Stimulated activated CD4-positive, alpha-beta T cell treated with anti-CD3 and anti-CD28 coated beads, Interleukin-4, amount 100 ng/mL, for 24 hours (primary cell): ENCODE data around the gene OR2B2.

ENCODE experiments used
- DNase-seq: peaks from one replicate; pipeline ENCODE4 v3.0.0-alpha.2; 2020

The OR2B2 gene

GRCh38 chr6:27866357-27867050, 45.7 kb downstream of the OR2B2 start:
- DNase-seq, result peak; percentile 31

GRCh38 chr6:27865850-27866356, 46.3 kb downstream of the OR2B2 start:
- DNase-seq, result peak; percentile 29

DNA sequence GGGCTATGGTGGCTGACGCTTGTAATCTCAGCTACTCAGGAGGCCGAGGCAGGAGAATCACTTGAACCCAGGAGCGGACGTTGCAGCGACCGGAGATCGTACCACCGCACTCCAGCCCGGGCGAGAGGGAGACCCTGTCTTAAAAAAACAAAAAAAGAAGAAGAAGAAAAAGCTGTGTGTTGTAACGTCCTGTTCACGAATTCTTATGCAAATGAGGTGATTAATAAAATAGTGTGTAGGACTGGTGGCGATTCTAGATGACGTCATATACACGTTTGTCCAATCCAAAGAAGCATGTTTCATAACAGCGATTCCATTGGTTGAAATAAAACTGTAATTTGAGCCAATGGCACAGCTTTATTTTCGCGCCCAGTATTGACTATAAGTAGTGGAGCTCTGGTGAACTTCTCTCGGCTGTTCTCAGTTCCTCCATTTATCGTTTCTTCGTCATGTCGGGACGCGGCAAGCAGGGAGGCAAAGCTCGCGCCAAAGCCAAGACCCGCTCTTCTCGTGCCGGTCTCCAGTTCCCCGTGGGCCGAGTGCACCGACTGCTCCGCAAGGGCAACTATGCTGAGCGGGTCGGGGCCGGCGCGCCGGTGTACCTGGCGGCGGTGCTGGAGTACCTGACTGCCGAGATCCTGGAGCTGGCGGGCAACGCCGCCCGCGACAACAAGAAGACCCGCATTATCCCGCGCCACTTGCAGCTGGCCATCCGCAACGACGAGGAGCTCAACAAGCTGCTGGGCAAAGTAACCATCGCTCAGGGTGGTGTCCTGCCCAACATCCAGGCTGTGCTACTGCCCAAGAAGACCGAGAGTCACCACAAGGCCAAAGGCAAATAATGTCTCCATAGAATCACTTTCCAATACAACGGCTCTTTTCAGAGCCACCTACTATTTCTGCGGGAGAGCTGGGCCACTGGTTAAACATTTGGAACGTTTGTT, 47.0 kb downstream of the OR2B2 start:
- peak; percentile 73 for DNase-seq

GRCh38 chr6:27863962-27864905, 48.0 kb downstream of the OR2B2 start:
- DNase-seq, result peak; percentile 19

DNA sequence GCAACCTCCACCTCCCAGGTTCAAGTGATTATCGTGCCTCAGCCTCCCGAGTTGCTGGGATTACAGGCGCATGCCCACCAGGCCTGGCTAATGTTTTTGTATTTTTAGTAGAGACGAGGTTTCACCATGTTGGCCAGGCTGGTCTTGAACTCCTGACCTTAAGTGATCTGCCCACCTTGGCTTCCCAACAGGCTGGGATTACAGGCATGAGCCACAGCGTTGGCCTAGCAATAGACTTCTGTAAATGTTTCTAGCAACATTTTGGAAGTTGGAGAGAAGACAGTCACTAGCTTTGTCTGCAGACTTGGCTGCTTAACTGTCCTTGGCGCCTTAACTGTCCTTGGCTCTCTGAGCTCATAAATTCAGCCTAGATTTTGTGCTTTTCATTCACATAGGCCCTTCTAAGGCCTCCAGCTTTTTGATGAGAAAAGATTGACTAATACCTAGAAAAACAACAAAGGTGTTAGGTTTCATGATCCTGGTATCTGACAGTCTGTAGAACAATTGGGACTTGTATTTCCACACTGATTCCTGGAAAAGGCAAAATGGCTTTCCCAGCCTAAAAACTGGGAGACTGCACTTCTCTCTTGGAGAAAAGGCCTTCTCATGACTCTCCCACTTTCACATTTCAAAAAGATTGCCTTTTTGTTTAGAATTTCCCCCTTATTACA, 49.7 kb downstream of the OR2B2 start:
- no peak for DNase-seq

GRCh38 chr6:27861861-27862260, 50.3 kb downstream of the OR2B2 start:
- no peak for DNase-seq

DNA sequence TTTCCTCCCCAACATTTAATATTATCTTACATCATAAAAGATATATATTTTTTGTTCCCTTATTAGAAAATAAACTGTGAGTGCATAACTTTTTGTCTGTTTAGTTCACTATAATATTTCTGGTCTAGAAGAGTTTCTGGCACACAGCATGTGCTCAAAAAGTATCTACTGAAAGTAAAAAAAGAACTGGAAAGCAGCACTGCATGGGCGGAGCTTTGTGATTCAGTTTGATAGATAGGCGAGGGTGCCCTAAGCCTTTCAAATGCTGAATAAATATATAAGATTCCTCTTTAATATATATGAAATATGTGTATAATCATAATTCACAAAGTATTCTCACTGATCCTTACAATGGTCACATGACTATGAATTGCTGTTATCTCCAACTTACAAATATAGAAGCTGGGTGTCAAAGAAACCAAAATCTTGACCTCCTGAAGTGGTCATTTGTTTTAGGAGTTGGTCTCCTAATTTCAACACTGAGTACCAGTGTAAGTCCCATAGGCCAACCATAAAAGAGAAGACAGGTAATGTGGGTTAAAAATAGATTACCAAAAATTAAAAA, 50.8 kb downstream of the OR2B2 start:
- no peak for DNase-seq
